Measurements from ENCODE around the gene PACS1. TPM values are rescaled to one million over a fixed set of nuclear protein-coding genes. Genes with fewer than 3 reads are reported as not detected.

The PACS1 gene
- total RNA-seq, 1 donor from 2014 or later = 90.9 TPM

DNA sequence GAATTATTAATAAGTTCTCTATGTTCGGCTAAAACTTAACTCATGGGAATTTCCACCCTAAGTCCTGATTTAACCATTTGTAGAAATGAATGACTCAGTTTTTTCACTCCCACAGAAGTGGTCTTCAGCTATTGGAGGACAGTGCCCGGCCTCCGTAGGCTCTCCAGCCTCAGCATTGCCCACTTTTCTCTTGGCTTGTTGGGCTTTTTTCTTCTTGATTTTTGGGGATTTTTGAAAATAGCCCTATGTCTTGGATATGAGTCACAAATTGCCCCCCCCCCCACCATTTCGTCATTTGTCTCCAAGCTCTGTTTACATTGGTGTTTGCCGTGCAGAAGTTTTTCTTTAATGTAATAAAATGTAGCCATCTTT lies 66.7 kb downstream of the PACS1 start:
- Mint-ChIP-seq H3K4me1 (peaks cover 31% of the 10 kb centered on the region), H3K36me3 (ENCODE audit: low read depth) (no peaks in the 10 kb centered on the region), H3K27ac (peak overlapping the region; percentile 37), H3K27me3 (no peaks in the 10 kb centered on the region), H3K9me3 (no peaks in the 10 kb centered on the region), H3K4me3 (no peak overlapping the region)
- intact Hi-C loops (cut with micrococcal nuclease) = loop anchor here (5.0 kb wide), 1 partner anchor 34 kb away; no protein-coding TSS in a partner anchor
- DNase-seq = no peak

DNA sequence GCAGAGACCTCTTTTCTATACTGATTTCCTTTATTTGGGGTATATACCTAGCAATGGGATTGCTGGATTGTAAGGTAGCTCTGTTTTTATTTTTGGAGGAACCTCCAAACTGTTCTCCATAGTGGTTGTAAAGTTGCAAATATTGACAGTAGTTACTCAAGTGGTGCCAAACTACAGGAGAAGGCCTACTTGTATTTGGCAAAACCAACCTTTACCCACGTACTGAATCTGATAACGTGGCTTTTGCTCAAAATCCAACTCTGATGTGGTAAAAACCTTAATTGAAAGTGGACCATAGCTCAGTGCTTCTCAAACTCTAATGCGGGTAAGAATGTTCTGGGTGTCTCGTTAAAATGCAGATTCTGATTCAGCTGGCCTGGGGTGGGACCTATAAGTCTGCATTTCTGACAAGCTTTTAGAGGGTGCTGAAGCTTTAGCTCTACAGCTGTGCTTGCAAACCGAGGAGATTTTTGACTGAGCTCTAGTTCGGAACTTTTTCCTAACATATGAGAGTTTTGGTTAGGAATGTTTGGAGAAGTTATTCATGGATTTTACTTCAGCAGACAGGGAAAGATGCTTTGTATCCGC lies 69.8 kb downstream of the PACS1 start:
- Mint-ChIP-seq H3K27ac (no peak overlapping the region), H3K9me3 (no peaks in the 10 kb centered on the region), H3K4me3 (no peak overlapping the region), H3K36me3 (ENCODE audit: low read depth) (peaks cover 8% of the 10 kb centered on the region), H3K4me1 (peaks cover 24% of the 10 kb centered on the region), H3K27me3 (no peaks in the 10 kb centered on the region)
- no peak for DNase-seq
- intact Hi-C loops (cut with micrococcal nuclease) = loop anchor here (5.0 kb wide), 1 partner anchor 38 kb away; no protein-coding TSS in a partner anchor

DNA sequence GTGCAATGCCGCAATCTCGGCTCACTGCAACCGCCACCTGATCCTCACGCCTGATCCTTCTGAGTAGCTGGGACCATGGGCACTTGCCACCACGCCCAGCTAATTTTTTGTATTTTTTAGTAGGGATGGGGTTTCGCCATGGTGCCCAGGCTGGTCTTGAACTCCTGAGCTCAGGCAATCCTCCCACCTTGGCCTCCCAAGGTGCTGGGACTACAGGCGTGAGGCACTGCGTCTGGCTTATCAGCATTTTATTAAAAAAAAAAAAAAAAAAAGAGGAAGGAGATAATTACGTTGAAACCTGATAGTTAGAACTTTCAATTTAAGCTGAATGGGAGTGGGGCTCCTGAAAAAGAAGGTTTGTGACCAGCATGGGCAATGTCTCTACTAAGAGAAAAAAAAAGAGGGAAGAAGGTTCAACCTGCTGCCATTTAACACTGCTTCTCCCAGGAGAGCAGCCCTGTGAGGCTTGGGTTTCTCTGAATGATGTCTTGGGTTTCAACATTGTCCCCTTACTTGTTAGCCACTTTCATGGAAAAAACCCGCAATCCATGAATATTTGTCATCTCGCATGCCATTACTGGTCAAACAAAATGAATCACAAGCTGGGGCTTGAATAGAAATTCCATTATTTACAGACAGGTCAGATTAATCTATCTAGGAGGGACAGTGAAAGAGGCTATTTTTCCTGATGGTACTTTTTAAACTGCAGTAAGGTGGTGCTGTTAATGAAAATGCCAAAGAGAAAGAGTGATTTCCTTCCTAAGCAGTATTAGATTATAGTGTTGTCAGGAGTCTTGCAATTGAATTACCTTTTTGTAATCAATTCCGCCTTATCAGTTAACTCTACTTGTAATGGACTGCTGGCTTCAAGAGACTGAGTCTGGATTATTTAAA lies 72.5 kb downstream of the PACS1 start:
- no peak overlapping the region for H3K4me3 Mint-ChIP-seq
- H3K27me3 Mint-ChIP-seq = no peaks in the 10 kb centered on the region
- H3K9me3 Mint-ChIP-seq = peaks cover 3% of the 10 kb centered on the region
- H3K4me1 Mint-ChIP-seq = peaks cover 20% of the 10 kb centered on the region
- intact Hi-C loops (cut with micrococcal nuclease) = no loop called here
- DNase-seq = no peak
- H3K27ac Mint-ChIP-seq = no peak overlapping the region
- peaks cover 20% of the 10 kb centered on the region for H3K36me3 Mint-ChIP-seq (ENCODE audit: low read depth)

DNA sequence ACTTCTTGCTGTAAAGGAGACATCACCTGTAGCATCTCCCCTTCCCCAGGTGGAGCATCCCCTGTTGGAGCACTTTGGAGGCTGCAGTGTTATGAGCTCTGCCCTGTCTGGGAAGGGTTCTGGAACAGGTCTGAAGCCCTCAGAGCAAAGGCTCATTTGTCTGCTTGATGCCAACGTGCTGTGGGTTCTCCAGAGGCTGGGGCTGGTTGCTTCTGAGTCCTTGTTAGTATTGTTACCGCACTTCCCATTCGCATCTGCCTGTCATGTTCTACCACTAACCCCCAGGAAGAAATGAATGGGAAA lies 73.1 kb downstream of the PACS1 start:
- DNase-seq = no peak
- H3K9me3 Mint-ChIP-seq = peaks cover 3% of the 10 kb centered on the region
- intact Hi-C loops (cut with micrococcal nuclease) = no loop called here
- no peaks in the 10 kb centered on the region for H3K27me3 Mint-ChIP-seq
- peaks cover 19% of the 10 kb centered on the region for H3K4me1 Mint-ChIP-seq
- H3K36me3 Mint-ChIP-seq (ENCODE audit: low read depth) = peaks cover 20% of the 10 kb centered on the region
- no peak overlapping the region for H3K4me3 Mint-ChIP-seq
- H3K27ac Mint-ChIP-seq = no peak overlapping the region

DNA sequence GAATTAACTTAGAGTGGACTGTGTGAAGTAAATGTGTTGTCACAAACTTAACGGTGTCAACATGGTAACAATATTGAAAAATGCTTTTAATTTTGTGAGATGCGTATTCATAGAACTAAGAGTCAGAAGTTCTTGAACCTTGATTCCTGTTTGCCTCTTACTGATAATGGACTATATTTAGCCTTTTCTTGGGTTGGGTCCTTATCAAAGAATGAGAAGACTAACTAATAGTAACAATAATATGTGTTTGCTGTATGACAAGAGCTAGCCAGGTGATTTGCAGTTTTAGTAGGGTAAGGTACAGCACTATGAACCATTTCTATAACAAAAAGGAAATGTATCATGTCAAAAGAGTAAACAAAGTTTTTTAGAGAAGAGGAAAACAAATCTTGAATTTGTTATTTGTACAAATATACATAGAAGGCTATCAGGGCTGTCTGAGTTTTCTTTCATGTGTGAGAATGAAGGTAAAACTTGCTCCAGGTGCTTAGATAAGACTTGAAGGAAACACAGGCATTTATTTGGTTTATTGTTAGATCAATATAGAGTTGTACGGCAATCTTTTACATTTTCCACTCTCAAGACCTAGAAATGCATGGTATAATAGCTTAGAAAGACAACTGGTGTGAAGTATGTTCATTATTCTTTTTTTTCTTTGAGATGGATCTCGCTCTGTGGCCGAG lies 74.1 kb downstream of the PACS1 start:
- no peak for DNase-seq
- intact Hi-C loops (cut with micrococcal nuclease) = no loop called here
- H3K9me3 Mint-ChIP-seq = peaks cover 3% of the 10 kb centered on the region
- no peak overlapping the region for H3K27ac Mint-ChIP-seq
- peaks cover 19% of the 10 kb centered on the region for H3K4me1 Mint-ChIP-seq
- H3K4me3 Mint-ChIP-seq = no peak overlapping the region
- peaks cover 20% of the 10 kb centered on the region for H3K36me3 Mint-ChIP-seq (ENCODE audit: low read depth)
- H3K27me3 Mint-ChIP-seq = no peaks in the 10 kb centered on the region

DNA sequence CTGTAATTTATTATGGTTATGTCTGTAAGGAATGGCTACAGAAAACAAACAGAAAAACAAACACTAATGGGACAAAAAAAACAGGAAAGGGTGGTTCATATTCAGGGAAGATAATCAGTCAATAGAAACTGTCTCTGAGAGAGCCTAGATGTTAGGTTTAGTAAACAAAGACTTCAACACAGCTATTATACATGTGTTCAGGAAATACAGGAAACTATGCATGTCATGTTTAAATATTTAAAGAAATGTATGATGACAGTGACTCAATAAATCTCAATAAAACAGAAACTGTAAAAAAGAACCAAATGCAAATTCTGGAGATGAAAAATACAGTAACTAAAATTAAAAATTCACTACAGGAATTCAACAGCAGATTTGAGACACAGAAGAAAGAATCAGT lies 76.0 kb downstream of the PACS1 start:
- Mint-ChIP-seq H3K27me3 (no peaks in the 10 kb centered on the region), H3K36me3 (ENCODE audit: low read depth) (peaks cover 23% of the 10 kb centered on the region), H3K4me1 (peaks cover 23% of the 10 kb centered on the region), H3K9me3 (peaks cover 3% of the 10 kb centered on the region), H3K4me3 (no peak overlapping the region), H3K27ac (no peak overlapping the region)
- intact Hi-C loops (cut with micrococcal nuclease) = no loop called here
- DNase-seq = no peak

DNA sequence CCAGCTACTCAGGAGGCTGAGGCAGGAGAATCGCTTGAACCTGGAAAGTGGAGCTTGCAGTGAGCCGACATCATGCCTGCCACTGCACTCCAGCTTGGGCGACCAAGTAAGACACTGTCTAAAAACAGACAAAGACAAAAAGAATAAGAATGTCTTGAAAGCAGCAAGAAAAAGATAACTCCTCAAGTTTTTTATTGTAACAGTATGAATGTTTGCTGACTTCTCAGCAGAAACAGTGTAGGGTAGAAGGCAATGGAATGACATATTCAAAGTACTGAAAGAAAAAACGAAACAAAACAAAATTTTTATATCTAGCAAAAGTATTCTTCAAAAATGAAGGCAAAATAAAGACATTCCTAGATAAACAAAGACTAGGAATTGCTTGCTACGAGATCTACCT lies 76.9 kb downstream of the PACS1 start:
- intact Hi-C loops (cut with micrococcal nuclease) = no loop called here
- H3K36me3 Mint-ChIP-seq (ENCODE audit: low read depth) = peaks cover 25% of the 10 kb centered on the region
- no peak overlapping the region for H3K4me3 Mint-ChIP-seq
- H3K27me3 Mint-ChIP-seq = no peaks in the 10 kb centered on the region
- H3K9me3 Mint-ChIP-seq = peaks cover 3% of the 10 kb centered on the region
- no peak for DNase-seq
- peaks cover 25% of the 10 kb centered on the region for H3K4me1 Mint-ChIP-seq
- no peak overlapping the region for H3K27ac Mint-ChIP-seq

DNA sequence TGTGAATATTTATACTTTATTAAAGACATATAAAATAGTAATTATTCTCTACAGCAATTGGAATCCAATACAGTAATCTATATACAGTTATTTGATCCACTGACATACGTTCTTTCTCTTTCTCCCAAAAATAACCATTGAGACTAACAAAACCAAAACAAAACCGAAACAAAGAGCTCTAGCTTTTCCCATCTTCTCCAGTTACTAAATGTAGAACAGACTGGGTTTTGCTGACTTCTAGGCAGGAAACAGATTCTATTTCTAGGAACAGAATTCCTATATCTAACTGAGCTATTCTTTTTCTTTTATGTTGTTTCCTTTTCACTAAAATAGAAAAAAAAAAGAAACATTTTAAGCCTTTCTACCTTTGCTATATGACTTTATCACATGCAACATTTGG lies 80.1 kb downstream of the PACS1 start:
- peaks cover 24% of the 10 kb centered on the region for H3K4me1 Mint-ChIP-seq
- intact Hi-C loops (cut with micrococcal nuclease) = no loop called here
- peaks cover 24% of the 10 kb centered on the region for H3K36me3 Mint-ChIP-seq (ENCODE audit: low read depth)
- no peak overlapping the region for H3K27ac Mint-ChIP-seq
- H3K27me3 Mint-ChIP-seq = no peaks in the 10 kb centered on the region
- H3K4me3 Mint-ChIP-seq = no peak overlapping the region
- DNase-seq = no peak
- H3K9me3 Mint-ChIP-seq = peaks cover 3% of the 10 kb centered on the region

DNA sequence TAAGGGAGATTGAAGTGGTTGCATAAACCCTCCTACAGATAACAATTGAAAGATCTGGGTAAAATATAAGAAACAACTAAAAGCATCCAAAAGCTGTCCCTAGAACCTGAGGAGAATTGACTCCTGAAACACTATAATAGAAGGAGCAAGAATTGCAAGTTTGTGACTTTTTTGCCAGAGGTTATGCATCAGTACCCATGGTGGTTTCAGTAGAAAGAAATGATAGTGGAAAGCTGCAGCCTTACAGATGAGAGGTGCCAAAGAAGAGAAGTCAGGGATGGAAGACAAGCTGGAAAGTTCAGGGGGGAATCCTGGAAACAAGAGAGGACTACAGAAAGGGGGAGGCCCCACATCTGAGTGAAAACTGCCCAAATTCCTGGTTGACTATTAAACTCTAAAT lies 80.7 kb downstream of the PACS1 start:
- no peak overlapping the region for H3K4me3 Mint-ChIP-seq
- peaks cover 19% of the 10 kb centered on the region for H3K4me1 Mint-ChIP-seq
- no peaks in the 10 kb centered on the region for H3K27me3 Mint-ChIP-seq
- H3K36me3 Mint-ChIP-seq (ENCODE audit: low read depth) = peaks cover 21% of the 10 kb centered on the region
- intact Hi-C loops (cut with micrococcal nuclease) = no loop called here
- DNase-seq = no peak
- peaks cover 3% of the 10 kb centered on the region for H3K9me3 Mint-ChIP-seq
- no peak overlapping the region for H3K27ac Mint-ChIP-seq

DNA sequence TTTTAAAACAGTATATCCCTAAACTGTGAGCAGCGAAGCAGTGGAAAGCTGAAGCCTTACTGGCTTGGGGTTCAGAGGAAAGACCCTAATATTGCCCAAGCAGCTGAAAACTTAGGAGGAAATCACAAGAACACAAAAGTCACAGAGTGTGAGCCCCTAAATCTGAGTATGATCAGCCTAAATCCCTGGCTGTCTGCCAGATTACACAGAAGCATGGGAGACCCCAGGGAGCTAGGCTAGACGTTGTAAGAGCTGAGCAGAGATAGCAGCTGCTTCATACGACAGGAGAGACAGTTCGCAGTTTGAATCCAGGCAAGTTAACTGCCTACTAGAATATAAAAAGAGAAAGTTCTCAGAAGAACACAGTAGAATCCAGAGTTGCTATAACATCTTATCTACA lies 81.2 kb downstream of the PACS1 start:
- Mint-ChIP-seq H3K36me3 (ENCODE audit: low read depth) (peaks cover 15% of the 10 kb centered on the region), H3K27me3 (no peaks in the 10 kb centered on the region), H3K27ac (no peak overlapping the region), H3K4me1 (peaks cover 19% of the 10 kb centered on the region), H3K9me3 (peaks cover 3% of the 10 kb centered on the region), H3K4me3 (no peak overlapping the region)
- intact Hi-C loops (cut with micrococcal nuclease) = no loop called here
- DNase-seq = no peak

DNA sequence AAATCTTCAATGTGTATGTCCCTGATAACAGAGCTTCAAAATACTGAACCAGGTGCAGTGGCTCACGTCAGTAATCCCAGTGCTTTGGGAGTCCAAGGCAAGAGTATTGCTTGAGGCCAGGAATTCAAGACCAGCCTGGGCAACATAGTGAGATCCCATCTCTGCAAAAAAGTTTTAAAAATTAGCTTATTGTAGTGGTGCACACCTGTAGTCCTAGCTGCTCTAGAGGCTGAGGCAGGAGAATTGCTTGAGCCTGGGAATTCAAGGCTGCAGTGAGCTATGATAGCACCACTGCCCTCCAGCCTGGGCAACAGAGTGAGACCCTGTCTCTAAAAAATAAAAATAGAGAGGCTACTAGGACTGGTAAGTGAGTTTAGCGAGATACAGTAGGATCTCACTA lies 84.0 kb downstream of the PACS1 start:
- H3K36me3 Mint-ChIP-seq (ENCODE audit: low read depth) = peaks cover 12% of the 10 kb centered on the region
- H3K4me3 Mint-ChIP-seq = no peak overlapping the region
- intact Hi-C loops (cut with micrococcal nuclease) = no loop called here
- no peaks in the 10 kb centered on the region for H3K9me3 Mint-ChIP-seq
- no peak overlapping the region for H3K27ac Mint-ChIP-seq
- DNase-seq = no peak
- no peaks in the 10 kb centered on the region for H3K27me3 Mint-ChIP-seq
- H3K4me1 Mint-ChIP-seq = peaks cover 26% of the 10 kb centered on the region

DNA sequence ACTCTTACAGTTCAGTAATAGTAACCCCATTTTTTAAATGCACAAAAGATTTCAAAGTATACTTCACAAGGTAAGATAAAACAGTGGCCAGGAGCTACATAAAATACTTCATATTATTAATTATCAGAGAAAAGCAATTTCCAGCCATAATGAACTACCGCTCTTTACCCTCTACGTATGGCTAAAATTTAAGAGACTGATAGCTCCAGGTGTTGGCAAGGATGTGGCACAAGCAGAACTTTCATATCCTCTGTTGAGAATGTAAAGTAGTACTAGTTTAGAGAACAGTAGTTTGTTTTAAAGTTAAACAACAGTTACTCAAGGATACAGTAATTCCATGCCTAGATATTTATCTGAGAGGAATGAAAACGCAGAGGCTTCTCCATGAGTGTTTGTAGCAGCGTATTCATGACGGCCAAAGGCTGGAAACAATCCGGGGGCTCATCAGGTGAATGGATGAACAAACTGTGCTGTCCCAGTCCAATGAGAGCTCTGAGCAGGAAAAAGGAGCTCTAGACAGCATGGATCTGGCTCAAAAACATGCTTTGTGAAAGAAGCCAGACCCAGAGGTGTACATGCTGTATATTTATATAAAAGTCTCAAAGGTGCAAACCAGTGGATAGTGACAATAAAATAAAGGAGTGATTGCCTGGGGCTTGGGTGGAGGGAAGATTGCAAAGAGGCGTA lies 85.5 kb downstream of the PACS1 start:
- H3K36me3 Mint-ChIP-seq (ENCODE audit: low read depth) = peaks cover 9% of the 10 kb centered on the region
- DNase-seq = no peak
- H3K4me3 Mint-ChIP-seq = no peak overlapping the region
- H3K27me3 Mint-ChIP-seq = no peaks in the 10 kb centered on the region
- no peak overlapping the region for H3K27ac Mint-ChIP-seq
- no peaks in the 10 kb centered on the region for H3K9me3 Mint-ChIP-seq
- peaks cover 21% of the 10 kb centered on the region for H3K4me1 Mint-ChIP-seq
- intact Hi-C loops (cut with micrococcal nuclease) = no loop called here

DNA sequence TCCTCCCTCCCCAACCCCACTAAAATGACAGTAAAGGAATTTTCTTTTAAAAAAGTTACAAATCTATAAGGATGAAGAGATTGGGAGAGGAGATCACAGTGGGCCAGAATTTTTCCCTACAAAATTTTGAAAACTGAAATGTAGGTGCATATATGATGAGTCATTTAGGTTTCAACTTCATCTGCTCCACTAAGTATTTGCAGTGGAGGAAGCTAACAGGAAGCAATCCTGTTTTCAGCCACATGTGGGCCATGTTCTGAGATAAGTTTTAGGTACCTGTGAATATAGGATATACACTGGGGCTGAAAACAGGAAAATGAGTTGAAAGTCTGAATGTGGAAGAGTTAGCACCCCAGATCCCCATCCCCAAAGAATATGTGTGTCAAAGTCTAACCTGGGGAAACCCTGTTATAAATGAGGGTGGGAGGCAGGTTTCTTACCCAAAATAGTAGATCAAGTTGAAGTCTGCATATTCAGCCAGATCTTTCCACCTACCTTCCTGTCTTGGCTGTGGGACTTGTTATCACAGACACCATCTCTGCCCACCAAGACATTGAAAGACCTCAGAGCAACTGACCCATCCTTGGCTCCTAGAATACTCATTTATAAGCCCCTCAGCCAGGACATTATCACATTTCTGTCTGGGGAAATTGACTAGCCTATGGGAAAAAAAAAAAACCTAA lies 87.3 kb downstream of the PACS1 start:
- intact Hi-C loops (cut with micrococcal nuclease) = no loop called here
- no peaks in the 10 kb centered on the region for H3K9me3 Mint-ChIP-seq
- H3K27ac Mint-ChIP-seq = peak overlapping the region; percentile 69
- H3K4me3 Mint-ChIP-seq = no peak overlapping the region
- peaks cover 16% of the 10 kb centered on the region for H3K4me1 Mint-ChIP-seq
- no peaks in the 10 kb centered on the region for H3K27me3 Mint-ChIP-seq
- no peak for DNase-seq
- peaks cover 5% of the 10 kb centered on the region for H3K36me3 Mint-ChIP-seq (ENCODE audit: low read depth)
